Astrocyte (in vitro differentiated cells and primary cell): ENCODE data around the gene NHLRC2. TPM values are rescaled to one million over a fixed set of nuclear protein-coding genes. Genes with fewer than 3 reads are reported as not detected.

Source experiments
- DNase-seq: peaks from one replicate; pipeline ENCODE4 v3.0.0-alpha.2; 2010; ENCODE audit warnings: low read depth
- FAIRE-seq: peaks from 2 replicates; lab custom pipeline; 2011; peaks lifted over from hg19 to GRCh38; lab: Jason Lieb, UNC
- H2AFZ ChIP-seq: 2 replicates; pipeline ENCODE4 v1.6.0; 2012; ENCODE audit warnings: low read depth, low read length, inconsistent platforms
- H3K27ac ChIP-seq: 2 replicates; pipeline ENCODE4 v1.5.1; 2011; ENCODE audit warnings: low read depth, low read length, inconsistent platforms
- H3K27me3 ChIP-seq: 2 replicates; pipeline ENCODE4 v1.6.0; 2011; ENCODE audit warnings: low read length, inconsistent platforms; ENCODE audit not compliant: insufficient read depth
- H3K36me3 ChIP-seq: 2 replicates; pipeline ENCODE4 v1.5.1; 2011; ENCODE audit warnings: low read length, inconsistent platforms; ENCODE audit not compliant: insufficient read depth
- H3K4me1 ChIP-seq: 2 replicates; pipeline ENCODE4 v1.5.1; 2011; ENCODE audit warnings: low read length, inconsistent platforms; ENCODE audit not compliant: insufficient read depth
- H3K4me2 ChIP-seq: 2 replicates; pipeline ENCODE4 v1.6.0; 2012; ENCODE audit warnings: low read length, inconsistent platforms
- H3K4me3 ChIP-seq: 2 replicates; pipeline ENCODE4 v1.5.1; 2011; ENCODE audit warnings: low read depth, mild to moderate bottlenecking, low read length, inconsistent platforms; ENCODE audit not compliant: insufficient read depth
- H3K79me2 ChIP-seq: 2 replicates; pipeline ENCODE4 v1.6.0; 2012; ENCODE audit warnings: mild to moderate bottlenecking, low read length, inconsistent platforms; ENCODE audit not compliant: insufficient read depth
- H3K9ac ChIP-seq: 2 replicates; pipeline ENCODE4 v1.6.0; 2012; ENCODE audit warnings: mild to moderate bottlenecking, low read length, inconsistent platforms
- H3K9me3 ChIP-seq: 2 replicates; pipeline ENCODE4 v1.5.1; 2012; ENCODE audit warnings: low read depth, mild to moderate bottlenecking, low read length, inconsistent platforms; ENCODE audit not compliant: insufficient read depth
- H4K20me1 ChIP-seq: 2 replicates; pipeline ENCODE4 v1.6.0; 2012; ENCODE audit warnings: low read length, inconsistent platforms; ENCODE audit not compliant: insufficient read depth
- H3K27ac Mint-ChIP-seq: one replicate; pipeline ENCODE4 v1.8.0; 2021; ENCODE audit warnings: mild to moderate bottlenecking, mixed read lengths; ENCODE audit not compliant: unreplicated experiment
- H3K27me3 Mint-ChIP-seq: one replicate; pipeline ENCODE4 v1.8.0; 2021; ENCODE audit warnings: low read depth, mixed read lengths; ENCODE audit not compliant: unreplicated experiment
- H3K36me3 Mint-ChIP-seq: one replicate; pipeline ENCODE4 v1.8.0; 2021; ENCODE audit warnings: low read depth, mixed read lengths; ENCODE audit not compliant: unreplicated experiment
- H3K4me1 Mint-ChIP-seq: one replicate; pipeline ENCODE4 v1.8.0; 2021; ENCODE audit warnings: low read depth, mixed read lengths; ENCODE audit not compliant: unreplicated experiment
- H3K4me3 Mint-ChIP-seq: one replicate; pipeline ENCODE4 v1.8.0; 2021; ENCODE audit warnings: mild to moderate bottlenecking, moderate library complexity, mixed read lengths; ENCODE audit not compliant: unreplicated experiment
- H3K9me3 Mint-ChIP-seq: one replicate; pipeline ENCODE4 v1.8.0; 2021; ENCODE audit warnings: mild to moderate bottlenecking, mixed read lengths; ENCODE audit not compliant: unreplicated experiment
- EZH2 ChIP-seq: IDR thresholded peaks from 2 replicates; pipeline ENCODE4 v1.6.1; 2012; ENCODE audit warnings: mild to moderate bottlenecking, low read length, inconsistent platforms; ENCODE audit not compliant: insufficient read depth
- total RNA-seq: library from RNA; stranded (reverse); gene quantifications from 2 replicates; pipeline ENCODE4 v1.2.1, GENCODE V29; 2021
- TF ChIP-seq, protein P1 (sequence below): IDR thresholded peaks from 2 replicates; pipeline ENCODE4 v1.5.1; 2011; ENCODE audit warnings: low read depth, mild to moderate bottlenecking, inconsistent platforms, low read length, moderate library complexity; ENCODE audit not compliant: insufficient read depth

The NHLRC2 gene
- total RNA-seq, 1 donor from 2014 or later: 16.9 TPM

DNA sequence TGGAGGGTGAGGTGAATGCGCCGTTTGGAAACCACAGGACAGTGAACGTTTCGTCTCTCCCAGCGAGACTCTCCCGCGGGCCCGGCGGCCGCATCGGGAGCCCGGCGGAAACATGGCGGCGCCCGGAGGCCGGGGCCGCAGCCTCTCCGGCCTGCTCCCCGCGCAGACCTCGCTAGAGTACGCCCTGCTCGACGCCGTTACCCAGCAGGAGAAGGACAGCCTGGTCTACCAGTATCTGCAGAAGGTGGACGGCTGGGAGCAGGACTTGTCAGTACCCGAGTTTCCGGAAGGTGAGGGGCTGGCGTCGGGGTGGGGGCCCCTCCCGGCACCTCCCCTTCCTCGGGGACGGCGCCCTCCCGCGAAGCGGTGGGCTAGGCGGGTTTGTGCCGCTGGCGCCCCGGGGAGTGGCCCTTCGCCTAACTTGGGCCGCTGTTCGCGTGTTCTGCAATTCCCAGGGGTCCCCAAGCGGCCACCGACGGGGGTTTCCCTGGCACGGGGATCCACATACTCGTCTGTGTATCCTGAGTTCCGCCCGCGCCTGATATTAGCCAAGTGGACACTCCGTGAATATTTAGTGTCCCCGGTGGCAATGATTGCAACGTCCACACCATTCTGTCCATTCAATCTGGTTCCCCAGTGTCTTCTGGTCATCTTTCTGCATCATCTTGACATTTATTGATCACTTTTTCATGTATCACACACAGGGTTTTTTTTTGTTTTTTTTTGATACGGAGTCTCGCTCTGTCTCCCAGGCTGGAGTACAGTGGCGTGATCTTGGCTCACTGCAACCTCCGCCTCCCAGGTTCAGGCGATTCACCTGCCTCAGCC lies 514 bp downstream of the NHLRC2 start:
- DNase-seq: peak; percentile 39
- Histone ChIP-seq H3K27ac (peak overlapping the region; percentile 92), H4K20me1 (no peaks in the 10 kb centered on the region), H3K27me3 (no peaks in the 10 kb centered on the region), H3K9me3 (no peaks in the 10 kb centered on the region), H3K4me1 (peaks cover 17% of the 10 kb centered on the region), H3K9ac (peak overlapping the region; percentile 93), H3K36me3 (peaks cover 9% of the 10 kb centered on the region), H3K4me3 (peak overlapping the region; percentile 88), H2AFZ (peak overlapping the region; percentile 96), H3K4me2 (peak overlapping the region; percentile 98), H3K79me2 (peaks cover 36% of the 10 kb centered on the region)
- Mint-ChIP-seq H3K9me3 (no peaks in the 10 kb centered on the region), H3K4me3 (peak overlapping the region; percentile 92), H3K27ac (peak overlapping the region; percentile 98), H3K4me1 (peaks cover 14% of the 10 kb centered on the region), H3K36me3 (no peaks in the 10 kb centered on the region), H3K27me3 (no peaks in the 10 kb centered on the region)
- FAIRE-seq: no peak
- TF ChIP-seq, protein P1, sequence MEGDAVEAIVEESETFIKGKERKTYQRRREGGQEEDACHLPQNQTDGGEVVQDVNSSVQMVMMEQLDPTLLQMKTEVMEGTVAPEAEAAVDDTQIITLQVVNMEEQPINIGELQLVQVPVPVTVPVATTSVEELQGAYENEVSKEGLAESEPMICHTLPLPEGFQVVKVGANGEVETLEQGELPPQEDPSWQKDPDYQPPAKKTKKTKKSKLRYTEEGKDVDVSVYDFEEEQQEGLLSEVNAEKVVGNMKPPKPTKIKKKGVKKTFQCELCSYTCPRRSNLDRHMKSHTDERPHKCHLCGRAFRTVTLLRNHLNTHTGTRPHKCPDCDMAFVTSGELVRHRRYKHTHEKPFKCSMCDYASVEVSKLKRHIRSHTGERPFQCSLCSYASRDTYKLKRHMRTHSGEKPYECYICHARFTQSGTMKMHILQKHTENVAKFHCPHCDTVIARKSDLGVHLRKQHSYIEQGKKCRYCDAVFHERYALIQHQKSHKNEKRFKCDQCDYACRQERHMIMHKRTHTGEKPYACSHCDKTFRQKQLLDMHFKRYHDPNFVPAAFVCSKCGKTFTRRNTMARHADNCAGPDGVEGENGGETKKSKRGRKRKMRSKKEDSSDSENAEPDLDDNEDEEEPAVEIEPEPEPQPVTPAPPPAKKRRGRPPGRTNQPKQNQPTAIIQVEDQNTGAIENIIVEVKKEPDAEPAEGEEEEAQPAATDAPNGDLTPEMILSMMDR: no peak
- no peak for TF ChIP-seq EZH2

DNA sequence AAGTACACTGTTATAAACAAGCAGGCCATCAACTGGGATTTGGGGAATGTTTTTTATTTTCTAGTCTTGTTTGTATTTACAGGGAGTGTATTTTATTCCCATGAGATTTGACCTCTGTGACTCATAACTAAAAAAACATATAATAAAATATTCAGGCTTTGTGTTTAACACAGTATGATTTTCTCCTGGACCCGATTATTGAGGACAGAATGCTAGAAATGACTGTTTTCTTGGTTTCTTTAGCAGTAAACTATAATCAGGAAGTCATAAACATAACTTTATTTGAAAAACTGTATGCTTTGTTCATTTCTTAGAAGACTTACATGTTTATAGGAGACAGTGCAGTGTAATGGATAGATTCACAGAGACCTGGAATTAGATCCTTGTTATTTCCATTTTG lies 2.1 kb downstream of the NHLRC2 start:
- Histone ChIP-seq H3K79me2 (peaks cover 36% of the 10 kb centered on the region), H3K36me3 (peaks cover 19% of the 10 kb centered on the region), H3K27ac (no peak overlapping the region), H4K20me1 (no peaks in the 10 kb centered on the region), H3K4me1 (peaks cover 17% of the 10 kb centered on the region), H3K9ac (no peak overlapping the region), H2AFZ (no peak overlapping the region), H3K27me3 (no peaks in the 10 kb centered on the region), H3K9me3 (no peaks in the 10 kb centered on the region), H3K4me2 (peak overlapping the region; percentile 98), H3K4me3 (no peak overlapping the region)
- Mint-ChIP-seq H3K27ac (no peak overlapping the region), H3K36me3 (peaks cover 10% of the 10 kb centered on the region), H3K4me1 (peaks cover 14% of the 10 kb centered on the region), H3K4me3 (peak overlapping the region; percentile 92), H3K27me3 (no peaks in the 10 kb centered on the region), H3K9me3 (peaks cover 8% of the 10 kb centered on the region)
- FAIRE-seq (no peak), DNase-seq (no peak)
- TF ChIP-seq EZH2: no peak
- TF ChIP-seq, protein P1: no peak

DNA sequence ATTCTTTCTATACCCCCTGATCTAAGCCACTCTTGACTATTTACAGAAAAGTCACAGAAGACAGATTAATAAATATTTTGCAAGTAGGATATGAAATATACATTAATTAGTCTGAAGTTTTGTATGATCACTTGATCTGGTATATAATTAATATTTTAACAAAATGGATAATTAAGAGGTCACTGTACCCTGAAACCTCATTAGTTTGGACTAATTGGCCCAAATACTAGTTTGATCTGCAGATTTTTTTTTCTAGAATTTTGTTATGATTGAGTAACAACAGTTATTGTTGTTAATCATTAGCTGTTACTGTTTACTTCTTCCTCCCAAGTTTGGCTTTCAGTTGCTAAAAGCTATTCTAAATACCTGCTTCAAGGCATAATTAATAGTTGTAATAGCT lies 2.7 kb downstream of the NHLRC2 start:
- Mint-ChIP-seq H3K4me3 (no peak overlapping the region), H3K4me1 (peaks cover 14% of the 10 kb centered on the region), H3K27me3 (no peaks in the 10 kb centered on the region), H3K36me3 (peaks cover 11% of the 10 kb centered on the region), H3K27ac (no peak overlapping the region), H3K9me3 (peaks cover 8% of the 10 kb centered on the region)
- Histone ChIP-seq H3K27ac (no peak overlapping the region), H3K9ac (no peak overlapping the region), H3K79me2 (peaks cover 36% of the 10 kb centered on the region), H3K36me3 (peaks cover 19% of the 10 kb centered on the region), H3K27me3 (no peaks in the 10 kb centered on the region), H3K4me2 (no peak overlapping the region), H3K4me1 (peaks cover 17% of the 10 kb centered on the region), H4K20me1 (no peaks in the 10 kb centered on the region), H3K4me3 (no peak overlapping the region), H3K9me3 (no peaks in the 10 kb centered on the region), H2AFZ (no peak overlapping the region)
- TF ChIP-seq, protein P1: no peak
- no peak for TF ChIP-seq EZH2
- DNase-seq: no peak
- FAIRE-seq: no peak
